Uterus (tissue), 2 donors: ENCODE data around the gene VN1R5.

Source experiments
- POLR2A ChIP-seq, 2 donors: fragments of 450-650 bp; IDR thresholded peaks; one replicate each; pipeline ENCODE4 v1.6.1; 2016; ENCODE audit warnings: antibody characterized with exemption in 2 of 2, mild to moderate bottlenecking in 1 of 2, moderate library complexity in 1 of 2
- TF ChIP-seq, protein P1 (sequence below), 4 experiments: fragments of 200-600 bp in 2 of 4; fragments of 450-650 bp in 2 of 4; sonication (generic) in 2 of 4; IDR thresholded peaks; one replicate each; pipeline ENCODE4 v1.5.1; 2016 to 2019; ENCODE audit warnings: antibody characterized with exemption in 4 of 4, mild to moderate bottlenecking in 2 of 4, moderate library complexity in 1 of 4

DNA sequence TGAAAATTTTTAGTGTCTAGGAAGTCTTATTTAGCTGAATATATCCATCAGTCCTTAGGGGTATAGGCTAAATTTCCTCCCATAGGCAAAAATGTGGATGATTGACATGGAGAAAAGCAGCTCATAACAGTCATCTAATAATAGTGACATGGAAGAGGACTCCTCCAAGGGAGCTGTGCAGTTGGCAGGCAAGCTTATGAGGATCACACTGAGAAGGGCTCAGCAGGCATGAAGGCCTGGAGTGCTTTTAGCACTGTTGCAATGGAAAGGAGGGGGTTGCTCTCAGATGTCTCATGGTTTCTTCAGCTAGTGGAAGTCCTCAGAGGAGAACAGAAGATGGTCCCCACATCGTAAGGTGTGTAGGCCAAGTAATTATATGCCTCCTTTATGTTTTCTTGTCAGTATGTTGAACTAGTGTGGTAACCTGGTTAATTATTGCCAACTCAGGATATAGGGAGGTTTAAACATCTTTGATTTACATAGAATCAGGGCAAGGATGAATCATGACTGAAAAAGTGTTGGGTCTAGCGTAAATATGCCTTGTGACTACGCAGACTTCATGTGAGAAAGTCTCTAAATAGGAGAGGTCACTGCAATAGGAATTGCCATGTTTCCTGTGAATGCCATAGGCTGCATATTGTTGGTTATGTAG, 18.9 kb downstream of the VN1R5 start:
- TF ChIP-seq, protein P1, sequence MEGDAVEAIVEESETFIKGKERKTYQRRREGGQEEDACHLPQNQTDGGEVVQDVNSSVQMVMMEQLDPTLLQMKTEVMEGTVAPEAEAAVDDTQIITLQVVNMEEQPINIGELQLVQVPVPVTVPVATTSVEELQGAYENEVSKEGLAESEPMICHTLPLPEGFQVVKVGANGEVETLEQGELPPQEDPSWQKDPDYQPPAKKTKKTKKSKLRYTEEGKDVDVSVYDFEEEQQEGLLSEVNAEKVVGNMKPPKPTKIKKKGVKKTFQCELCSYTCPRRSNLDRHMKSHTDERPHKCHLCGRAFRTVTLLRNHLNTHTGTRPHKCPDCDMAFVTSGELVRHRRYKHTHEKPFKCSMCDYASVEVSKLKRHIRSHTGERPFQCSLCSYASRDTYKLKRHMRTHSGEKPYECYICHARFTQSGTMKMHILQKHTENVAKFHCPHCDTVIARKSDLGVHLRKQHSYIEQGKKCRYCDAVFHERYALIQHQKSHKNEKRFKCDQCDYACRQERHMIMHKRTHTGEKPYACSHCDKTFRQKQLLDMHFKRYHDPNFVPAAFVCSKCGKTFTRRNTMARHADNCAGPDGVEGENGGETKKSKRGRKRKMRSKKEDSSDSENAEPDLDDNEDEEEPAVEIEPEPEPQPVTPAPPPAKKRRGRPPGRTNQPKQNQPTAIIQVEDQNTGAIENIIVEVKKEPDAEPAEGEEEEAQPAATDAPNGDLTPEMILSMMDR (IDR thresholded peaks at IDR 0.05), result no peak
- no peak for TF ChIP-seq POLR2A (IDR thresholded peaks at IDR 0.05)
